Right lung (tissue), 5 donors: Measurements from ENCODE around the gene FKBP15. TPM values are rescaled to one million over a fixed set of nuclear protein-coding genes. Genes with fewer than 3 reads are reported as not detected.

Experiments used
- polyA plus RNA-seq, 5 donors: library from polyadenylated mRNA; unstranded; fragments of 120-200 nt; gene quantifications; one replicate each; pipeline versions ENCODE4 v1.2.1 to v1.2.3, GENCODE V29; 2013; ENCODE audit warnings: inconsistent platforms in 1 of 5, low replicate concordance in 1 of 5; ENCODE audit not compliant: insufficient read length in 5 of 5, insufficient read depth in 1 of 5

Gene FKBP15
- polyA plus RNA-seq, 5 donors, result 26.3 to 36.8 (median 34.1) TPM

Other genes with a start within 250 kb of the FKBP15 start
- gene ZNF883, start 209.1 kb downstream of the FKBP15 start, polyA plus RNA-seq, result 1 to 10 TPM; 4.8 to 9.4 (median 7.5) TPM
- 10 to 100 TPM; 10.5 to 17.8 (median 13.5) TPM for gene ZFP37, start 164.6 kb downstream of the FKBP15 start, polyA plus RNA-seq
- 1 to 10 TPM; 2.6 to 3.8 (median 2.7) TPM for gene SLC31A2, start 70.3 kb downstream of the FKBP15 start, polyA plus RNA-seq
- gene SLC31A1, start 267 bp upstream of the FKBP15 start, polyA plus RNA-seq, result 10 to 100 TPM; 14.9 to 18.8 (median 15.3) TPM
- 10 to 100 TPM; 30.3 to 38.4 (median 34.8) TPM for gene CDC26, start 54.3 kb upstream of the FKBP15 start, polyA plus RNA-seq
- 10 to 100 TPM; 26.0 to 32.7 (median 30.4) TPM for gene PRPF4, start 54.4 kb upstream of the FKBP15 start, polyA plus RNA-seq
- gene RNF183, start 82.1 kb upstream of the FKBP15 start, polyA plus RNA-seq, result under 1 TPM; 0.29 to 0.67 (median 0.61) TPM
- gene WDR31, start 119.0 kb upstream of the FKBP15 start, polyA plus RNA-seq, result 1 to 10 TPM; 4.9 to 6.8 (median 6.2) TPM
- 1 to 10 TPM; 6.7 to 9.1 (median 8.4) TPM for gene BSPRY, start 128.3 kb upstream of the FKBP15 start, polyA plus RNA-seq
- 10 to 100 TPM; 11.2 to 17.2 (median 16.7) TPM for gene HDHD3, start 155.7 kb upstream of the FKBP15 start, polyA plus RNA-seq
- gene ALAD, start 180.0 kb upstream of the FKBP15 start, polyA plus RNA-seq, result 10 to 100 TPM; 36.8 to 50.0 (median 45.5) TPM
- gene POLE3, start 189.4 kb upstream of the FKBP15 start, polyA plus RNA-seq, result 10 to 100 TPM; 56.3 to 70.3 (median 67.0) TPM
- gene C9orf43, start 189.5 kb upstream of the FKBP15 start, polyA plus RNA-seq, result 1 to 10 TPM in 1 of 5 donors, under 1 TPM in 4; 0.51 to 1.1 (median 0.73) TPM
- gene RGS3, start 242.4 kb upstream of the FKBP15 start, polyA plus RNA-seq, result 10 to 100 TPM; 65.3 to 82.9 (median 75.8) TPM